NCI-H2081 (cell line): ENCODE data around the gene AMER2.
A peak's percentile ranks its signal among the peaks of the same experiment; 100 is the strongest.

Source experiments
- DNase-seq, 2 experiments: peaks; one replicate each; lab custom pipeline; 2025; lab: John Stamatoyannopoulos, UW

AMER2 gene

DNA sequence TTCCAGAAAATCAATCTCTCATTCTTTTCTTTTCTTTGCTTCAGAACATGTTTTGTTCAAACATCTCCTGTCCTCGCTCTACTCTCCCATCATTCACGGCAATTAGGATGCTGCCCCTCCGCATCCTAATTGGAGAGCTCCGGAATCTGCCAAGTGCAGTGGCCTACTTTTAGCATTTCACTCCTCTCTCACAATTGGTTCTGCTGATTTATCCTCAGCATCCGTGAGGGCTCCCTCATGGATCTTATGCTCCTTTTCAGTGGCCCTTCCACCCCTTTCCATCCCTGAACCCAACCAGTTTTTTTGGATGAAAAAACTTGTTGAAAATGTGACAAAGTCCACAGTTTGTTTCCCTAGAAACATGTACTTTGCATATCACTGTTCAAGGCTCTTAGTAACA is 22.4 kb downstream of the AMER2 start:
- DNase-seq, result no peak

DNA sequence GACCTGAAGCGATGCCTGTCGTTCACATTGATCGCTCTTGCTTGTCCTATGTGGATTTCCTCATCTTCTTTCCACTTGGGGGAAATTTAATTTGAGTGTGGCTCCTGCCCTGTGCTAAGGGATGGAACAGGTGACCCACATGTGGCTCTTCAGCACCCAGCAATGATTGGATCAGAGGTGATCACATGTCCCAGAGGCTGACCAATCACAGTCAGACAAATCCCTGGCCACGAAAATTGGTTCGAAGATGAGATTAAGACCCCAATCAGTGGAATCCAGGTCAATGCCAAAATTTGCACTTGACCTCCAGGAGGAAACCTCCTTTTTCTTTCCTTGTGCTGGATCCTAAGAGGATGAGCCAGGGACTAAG is 23.7 kb downstream of the AMER2 start:
- no peak for DNase-seq

DNA sequence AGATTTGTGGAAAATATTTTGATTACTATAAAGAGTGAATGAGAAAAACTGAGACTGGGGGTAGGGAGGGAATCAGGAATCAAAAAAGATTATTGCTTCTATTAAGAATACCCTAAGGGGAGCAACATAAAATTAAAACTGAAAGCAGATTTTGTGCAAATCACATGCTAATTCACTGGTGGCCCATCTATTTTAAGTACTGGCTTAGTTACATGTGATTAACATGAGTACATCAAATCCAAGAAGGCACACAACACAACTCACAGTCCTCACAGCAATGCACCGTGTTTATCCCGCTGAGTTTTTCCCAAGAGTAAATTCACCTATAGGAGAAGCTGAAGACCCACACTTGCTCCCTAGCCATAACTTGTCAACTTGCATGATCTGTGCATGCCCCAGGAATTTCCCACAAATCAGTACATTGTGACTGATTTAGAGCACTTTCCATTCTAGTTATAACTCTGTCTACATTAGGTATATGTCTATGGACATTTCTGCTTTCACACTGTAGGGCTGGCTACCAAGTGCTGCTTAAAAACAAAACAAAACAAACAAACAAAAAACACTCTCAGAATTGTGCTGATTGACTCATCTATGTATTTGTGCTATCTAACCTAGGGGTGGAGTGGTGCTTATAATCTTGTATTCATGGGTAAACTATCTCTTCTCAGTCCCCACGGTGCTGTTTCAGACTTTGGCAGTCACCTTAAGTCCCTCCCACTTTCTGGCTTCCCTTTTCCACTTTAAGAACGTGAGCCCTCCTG is 24.3 kb downstream of the AMER2 start:
- no peak for DNase-seq

DNA sequence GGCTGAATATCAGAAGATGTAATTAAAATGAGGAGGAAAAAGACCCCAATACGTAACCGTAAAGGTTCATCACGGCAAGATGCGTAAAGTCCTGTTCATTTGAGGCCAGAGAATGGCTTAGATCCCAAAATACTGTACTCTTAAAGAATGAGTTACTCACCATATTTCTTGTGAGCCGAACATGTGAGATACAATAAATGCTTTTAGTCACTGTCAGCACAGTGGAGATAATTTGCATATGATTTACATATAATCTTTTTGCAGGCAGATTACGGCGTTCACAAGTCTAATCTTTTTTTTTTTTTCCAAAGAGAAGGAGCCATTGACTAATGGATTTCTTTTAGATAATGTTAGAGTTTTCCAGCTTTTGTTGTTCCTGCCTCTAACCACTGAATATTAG is 28.4 kb downstream of the AMER2 start:
- DNase-seq, result no peak

- DNase-seq, result no peak
Observed at GRCh38 chr13:25141042-25141441, 31.0 kb downstream of the AMER2 start.

GRCh38 chr13:25137788-25138115 is 34.3 kb downstream of the AMER2 start:
- no peak for DNase-seq

DNA sequence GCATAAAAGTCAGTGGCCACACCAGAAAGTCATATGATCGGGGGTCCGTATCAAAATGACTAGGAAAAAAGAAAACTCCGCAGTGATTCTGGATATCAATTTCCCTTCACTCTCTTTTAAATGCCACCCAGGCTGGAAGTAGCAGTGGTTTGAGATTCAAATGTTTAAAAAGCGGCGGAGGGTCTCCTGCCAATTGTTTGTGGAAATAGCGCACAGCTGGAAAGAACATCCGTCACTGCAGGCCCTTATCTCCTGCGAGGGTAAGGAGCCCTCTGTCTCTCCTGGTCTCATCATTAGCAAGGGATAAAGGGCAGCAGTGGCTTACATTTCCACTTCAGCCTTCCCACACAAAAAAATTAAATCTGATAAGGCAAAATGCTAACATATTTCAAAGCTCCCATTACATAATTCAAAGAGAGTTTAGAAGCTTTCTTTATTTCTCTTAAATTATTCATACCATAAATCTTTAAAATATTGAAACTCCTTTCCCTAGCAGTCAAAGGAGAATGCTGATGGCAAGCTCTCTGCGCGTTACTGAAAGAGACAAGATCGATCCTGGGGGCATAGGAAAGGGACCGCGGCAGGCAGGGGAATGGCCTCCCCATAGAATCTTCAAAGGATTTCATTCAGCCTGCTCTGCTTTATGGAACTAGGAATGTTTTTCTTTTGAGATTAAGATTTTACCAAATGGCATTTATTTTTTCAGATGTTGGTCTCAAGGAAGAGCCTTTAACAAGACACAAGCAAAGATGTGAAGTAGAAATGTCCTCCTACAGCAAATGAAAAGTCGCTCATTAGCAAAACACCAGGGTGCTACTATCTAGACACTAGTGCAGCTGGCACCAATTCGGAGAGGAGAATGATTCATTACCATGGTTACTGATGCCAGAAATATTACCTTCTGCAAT is 35.0 kb downstream of the AMER2 start:
- DNase-seq, result peak; percentile 46 to 67

GRCh38 chr13:25135896-25136295 is 36.2 kb downstream of the AMER2 start:
- DNase-seq, result no peak

DNA sequence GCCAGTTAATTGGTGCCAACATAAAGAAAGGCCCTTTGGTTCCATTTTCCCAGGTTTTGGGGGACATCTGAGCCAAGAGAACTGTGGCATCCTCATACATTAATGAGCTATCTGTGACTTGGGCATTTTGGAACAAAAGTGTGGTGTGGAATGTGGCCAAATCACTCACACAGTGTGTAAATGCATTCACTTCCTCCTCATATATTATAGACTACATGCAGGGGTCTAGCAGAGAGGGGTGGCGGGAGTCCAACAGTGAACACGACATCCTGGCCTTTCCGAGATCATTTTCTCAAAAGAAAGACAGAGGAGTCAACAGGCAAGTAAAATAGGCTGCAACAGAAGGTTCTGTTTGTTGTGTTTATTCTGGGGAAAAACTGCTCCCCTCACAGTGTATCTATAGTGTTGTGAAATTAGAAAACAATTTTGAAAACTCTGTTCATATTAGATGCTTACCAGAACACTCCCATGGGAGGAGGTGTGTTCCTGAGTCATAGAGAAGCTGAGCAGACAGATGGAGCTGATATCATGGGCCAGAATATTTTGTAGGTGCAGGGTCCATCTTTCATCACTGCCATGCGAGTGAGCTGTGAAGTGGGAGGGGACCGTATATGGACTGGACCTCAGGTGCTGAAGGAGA is 39.2 kb downstream of the AMER2 start:
- DNase-seq, result no peak

DNA sequence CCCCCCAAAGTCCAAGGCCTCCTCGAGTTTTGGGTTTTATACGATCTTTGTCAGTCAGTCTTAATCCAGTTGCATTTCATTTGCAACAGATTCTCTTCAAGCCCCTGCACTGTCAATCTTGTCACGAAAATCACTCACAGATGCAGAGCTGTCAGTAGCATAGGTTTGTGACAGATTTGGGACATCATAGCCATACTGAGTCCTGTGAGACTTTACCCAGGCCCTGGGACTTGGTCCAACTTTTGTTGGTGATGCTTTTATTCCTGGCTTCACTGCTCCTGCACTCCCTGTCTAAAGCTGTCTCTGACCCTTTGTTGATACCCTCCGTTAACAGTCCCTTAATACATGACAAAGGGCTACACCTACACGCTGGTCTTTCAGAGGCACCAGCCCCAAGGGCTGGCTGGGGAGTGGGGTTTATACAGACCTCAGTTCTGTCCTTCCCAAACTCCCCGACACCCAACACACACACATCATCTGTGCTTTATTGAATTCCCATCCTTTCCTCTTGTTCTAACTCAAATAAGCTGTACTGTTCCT is 40.1 kb downstream of the AMER2 start:
- DNase-seq, result no peak

- DNase-seq, result no peak
Observed at GRCh38 chr13:25130944-25131343, 41.1 kb downstream of the AMER2 start.

DNA sequence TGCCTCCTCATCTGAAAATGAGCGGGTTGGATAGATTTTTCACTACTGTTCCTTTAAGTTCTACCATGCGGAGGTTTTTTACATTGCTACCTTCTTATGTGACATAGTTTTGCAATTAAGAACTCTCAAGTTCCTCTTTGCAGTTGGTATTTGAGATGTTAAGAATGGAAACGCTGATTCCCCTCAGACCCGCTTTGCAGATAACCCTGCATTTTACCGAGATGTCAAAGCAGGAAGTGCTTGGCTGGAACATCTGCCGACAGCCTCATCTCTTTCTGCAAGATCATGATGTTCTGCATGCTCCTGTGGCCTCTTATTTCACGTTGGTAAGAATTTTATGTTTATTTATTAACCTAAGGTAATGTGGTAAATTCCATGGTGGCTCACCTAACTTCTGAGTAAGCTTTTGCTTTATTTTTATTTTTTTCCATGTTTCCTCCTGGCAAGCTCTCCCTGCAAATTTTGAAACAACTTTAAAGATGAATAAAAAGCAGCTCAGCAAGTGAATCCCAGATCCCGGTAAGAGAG is 53.6 kb downstream of the AMER2 start:
- no peak for DNase-seq

DNA sequence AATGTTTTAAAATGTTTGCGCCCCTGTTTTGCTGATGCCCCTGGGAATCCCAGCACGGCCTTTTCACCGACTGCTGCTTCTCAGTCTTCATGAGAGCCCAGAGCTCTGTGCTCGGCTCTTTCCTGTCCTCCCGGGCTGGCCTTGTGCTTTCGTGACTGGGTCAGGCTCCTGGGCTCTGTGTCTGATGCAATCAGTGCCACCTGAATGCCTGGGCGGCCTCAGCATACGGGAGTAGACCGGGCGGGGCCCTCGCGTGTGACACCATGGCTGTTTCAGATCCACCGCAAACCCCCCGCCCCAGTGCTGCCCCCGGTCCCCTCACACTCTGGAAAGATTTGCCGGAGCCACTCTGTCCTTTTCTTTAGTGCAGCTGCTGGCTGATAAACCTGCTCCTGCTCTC is 54.8 kb downstream of the AMER2 start:
- no peak for DNase-seq

- no peak for DNase-seq
Observed at GRCh38 chr13:25116044-25116443, 56.0 kb downstream of the AMER2 start.

- peak; percentile 59 to 76 for DNase-seq
Observed at GRCh38 chr13:25114220-25114619, 57.9 kb downstream of the AMER2 start.

GRCh38 chr13:25112695-25113255 is 59.3 kb downstream of the AMER2 start:
- no peak for DNase-seq
